Measurements from ENCODE around the gene SEC16A. TPM values are rescaled to one million over a fixed set of nuclear protein-coding genes. Genes with fewer than 3 reads are reported as not detected.

SEC16A gene
- total RNA-seq, 1 experiment from 2014 or later, result 56.4 TPM

- no peak overlapping the region for H2BK20ac ChIP-seq (ENCODE audit: low read depth, low read length, poor library complexity, severe bottlenecking)
- H3K9me3 Mint-ChIP-seq, result no peaks in the 10 kb centered on the region
- no peak overlapping the region for H3K18ac ChIP-seq (ENCODE audit: insufficient read length, low read depth, low read length)
- no peaks in the 10 kb centered on the region for H3K27me3 ChIP-seq (ENCODE audit: insufficient read depth, low read length)
- H4K8ac ChIP-seq (replicated peaks; ENCODE audit: insufficient read length, low read depth, low read length), result no peak overlapping the region
- H3K79me1 ChIP-seq (ENCODE audit: insufficient read depth, low read depth, low read length, poor library complexity, severe bottlenecking), result no peaks in the 10 kb centered on the region
- no peak overlapping the region for H3K9ac ChIP-seq (ENCODE audit: extremely low read depth, insufficient read length, low read length)
- H4K91ac ChIP-seq (ENCODE audit: insufficient read length, low read depth, low read length), result no peak overlapping the region
- H4K20me1 ChIP-seq (ENCODE audit: control insufficient read depth, insufficient read depth, insufficient read length), result no peaks in the 10 kb centered on the region
- H3K4me1 ChIP-seq (ENCODE audit: insufficient read depth, low read length), result no peaks in the 10 kb centered on the region
- H3K27me3 Mint-ChIP-seq (ENCODE audit: low read depth), result no peaks in the 10 kb centered on the region
- H3K79me2 ChIP-seq (ENCODE audit: insufficient read depth, low read length), result no peaks in the 10 kb centered on the region
- no peak overlapping the region for H3T11ph ChIP-seq (ENCODE audit: low read length)
- H3K27ac Mint-ChIP-seq, result no peak overlapping the region
- no peak overlapping the region for H2AFZ ChIP-seq (ENCODE audit: low read length)
- peaks cover 13 to 61% (median 57%) of the 10 kb centered on the region in 3 experiments; a peak in 6 of 7 replicates for H3K36me3 Mint-ChIP-seq (ENCODE audit: insufficient read depth in 1 of 3, low read depth in 3 of 3)
- H2AK5ac ChIP-seq (ENCODE audit: insufficient read length, low read length), result no peak overlapping the region
- H3K4me3 Mint-ChIP-seq, result no peak overlapping the region
- H2BK15ac ChIP-seq (ENCODE audit: low read depth, low read length), result no peak overlapping the region
- no peak for TF ChIP-seq CTCF (conservative IDR thresholded peaks at IDR 0.05)
- H3K14ac ChIP-seq (ENCODE audit: insufficient read depth, low read length), result no peak overlapping the region
- no peak overlapping the region for H3K27ac ChIP-seq (ENCODE audit: insufficient read length, low read depth, low read length)
- no peaks in the 10 kb centered on the region for H3K4me1 Mint-ChIP-seq
- H3K4ac ChIP-seq (ENCODE audit: low read depth, low read length), result no peak overlapping the region
- no peak overlapping the region for H3K4me2 ChIP-seq (ENCODE audit: insufficient read depth, insufficient read length, low read length)
- no peak overlapping the region for H4K5ac ChIP-seq (ENCODE audit: insufficient read length, low read depth, low read length)
- H3K56ac ChIP-seq (ENCODE audit: insufficient read length, low read depth, low read length), result no peak overlapping the region
- H3K9me3 ChIP-seq (ENCODE audit: control insufficient read depth, low read depth, low read length), result no peaks in the 10 kb centered on the region
- DNase-seq, result no peak
- H2BK120ac ChIP-seq (ENCODE audit: low read depth, low read length, poor library complexity, severe bottlenecking), result no peak overlapping the region
- H3K23ac ChIP-seq (ENCODE audit: insufficient read length, low read depth, low read length), result no peak overlapping the region
- WGBS (ENCODE audit: extremely low coverage, insufficient read length, low lambda C conversion rate), result no CpG with 5 or more reads among the region's 46 CpGs
- H2BK5ac ChIP-seq (ENCODE audit: insufficient read length, low read length), result no peak overlapping the region
- no peak overlapping the region for H2BK12ac ChIP-seq (ENCODE audit: insufficient read length, low read depth, low read length)
- H3K23me2 ChIP-seq (ENCODE audit: insufficient read length, low read depth, low read length, poor library complexity, severe bottlenecking), result no peaks in the 10 kb centered on the region
Measured at GRCh38 chr9:136499071-136499934, 16.5 kb upstream of the SEC16A start.
